ENCODE results near the gene KLF13.

KLF13 gene

GRCh38 chr15:31292391-31293015, 34.1 kb upstream of the KLF13 start:
- POLR2A ChIA-PET, result no interaction called here
- CTCF ChIA-PET, result no interaction called here
- TF ChIP-seq TARDBP (IDR thresholded peaks at IDR 0.05) (no peak), PKNOX1 (IDR thresholded peaks at IDR 0.05) (no peak), ELF4 (IDR thresholded peaks at IDR 0.05) (no peak)
- no peak for DNase-seq (ENCODE audit: extremely low spot score)

- ChIA-PET CTCF (no interaction called here), POLR2A (no interaction called here)
- no peak for DNase-seq (ENCODE audit: extremely low spot score)
- TF ChIP-seq PKNOX1 (IDR thresholded peaks at IDR 0.05), result no peak
Observed at GRCh38 chr15:31293655-31294054, 33.0 kb upstream of the KLF13 start.

GRCh38 chr15:31294067-31294466, 32.6 kb upstream of the KLF13 start:
- no peak for DNase-seq (ENCODE audit: extremely low spot score)
- ChIA-PET CTCF (no interaction called here), POLR2A (no interaction called here)
- TF ChIP-seq BHLHE40 (IDR thresholded peaks at IDR 0.05; ENCODE audit: borderline replicate concordance) (no peak), L3MBTL2 (conservative IDR thresholded peaks at IDR 0.05) (no peak), LEF1 (IDR thresholded peaks at IDR 0.05; ENCODE audit: borderline replicate concordance) (no peak), CTBP1 (IDR thresholded peaks at IDR 0.05; ENCODE audit: borderline replicate concordance) (no peak), FOXA1 (IDR thresholded peaks at IDR 0.05) (no peak), HDGF (IDR thresholded peaks at IDR 0.05; ENCODE audit: borderline replicate concordance) (no peak), PKNOX1 (IDR thresholded peaks at IDR 0.05) (no peak), ARNT (IDR thresholded peaks at IDR 0.05) (no peak), FOXM1 (IDR thresholded peaks at IDR 0.05; ENCODE audit: borderline replicate concordance) (no peak), ELF4 (IDR thresholded peaks at IDR 0.05) (no peak), FOXK2 (IDR thresholded peaks at IDR 0.05) (no peak), NFRKB (IDR thresholded peaks at IDR 0.05) (no peak), SP1 (IDR thresholded peaks at IDR 0.05) (no peak), TARDBP (IDR thresholded peaks at IDR 0.05) (no peak), ZNF384 (IDR thresholded peaks at IDR 0.05) (no peak)

- TF ChIP-seq L3MBTL2 (conservative IDR thresholded peaks at IDR 0.05), result no peak
- no peak for TF ChIP-seq ARNT (IDR thresholded peaks at IDR 0.05)
- TF ChIP-seq PKNOX1 (IDR thresholded peaks at IDR 0.05), result no peak
- no peak for TF ChIP-seq NFRKB (IDR thresholded peaks at IDR 0.05)
- TF ChIP-seq SP1 (IDR thresholded peaks at IDR 0.05), result no peak
- TF ChIP-seq ZNF384 (IDR thresholded peaks at IDR 0.05), result no peak
- no peak for TF ChIP-seq FOXM1 (IDR thresholded peaks at IDR 0.05; ENCODE audit: borderline replicate concordance)
- TF ChIP-seq CTBP1 (IDR thresholded peaks at IDR 0.05; ENCODE audit: borderline replicate concordance), result no peak
- TF ChIP-seq BHLHE40 (IDR thresholded peaks at IDR 0.05; ENCODE audit: borderline replicate concordance), result no peak
- no peak for TF ChIP-seq LEF1 (IDR thresholded peaks at IDR 0.05; ENCODE audit: borderline replicate concordance)
- no peak for TF ChIP-seq FOXA1 (IDR thresholded peaks at IDR 0.05)
- TF ChIP-seq HDGF (IDR thresholded peaks at IDR 0.05; ENCODE audit: borderline replicate concordance), result no peak
- no peak for TF ChIP-seq SUZ12 (IDR thresholded peaks at IDR 0.05)
- TF ChIP-seq TARDBP (IDR thresholded peaks at IDR 0.05), result no peak
- TF ChIP-seq ELF4 (IDR thresholded peaks at IDR 0.05), result no peak
- TF ChIP-seq FOXK2 (IDR thresholded peaks at IDR 0.05), result no peak
- no peak for DNase-seq (ENCODE audit: extremely low spot score)
- POLR2A ChIA-PET, result no interaction called here
- CTCF ChIA-PET, result no interaction called here
Observed at GRCh38 chr15:31295658-31296057, 31.0 kb upstream of the KLF13 start.

GRCh38 chr15:31296219-31296645, 30.4 kb upstream of the KLF13 start:
- ChIA-PET POLR2A (no interaction called here), CTCF (no interaction called here)
- TF ChIP-seq HDGF (IDR thresholded peaks at IDR 0.05; ENCODE audit: borderline replicate concordance) (no peak), LEF1 (IDR thresholded peaks at IDR 0.05; ENCODE audit: borderline replicate concordance) (no peak), TARDBP (IDR thresholded peaks at IDR 0.05) (no peak), SUZ12 (IDR thresholded peaks at IDR 0.05) (no peak), ELF4 (IDR thresholded peaks at IDR 0.05) (no peak), NFRKB (IDR thresholded peaks at IDR 0.05) (no peak), PKNOX1 (IDR thresholded peaks at IDR 0.05) (no peak), L3MBTL2 (conservative IDR thresholded peaks at IDR 0.05) (no peak), FOXA1 (IDR thresholded peaks at IDR 0.05) (no peak), CTBP1 (IDR thresholded peaks at IDR 0.05; ENCODE audit: borderline replicate concordance) (no peak), SP1 (IDR thresholded peaks at IDR 0.05) (no peak), ZNF384 (IDR thresholded peaks at IDR 0.05) (no peak), FOXM1 (IDR thresholded peaks at IDR 0.05; ENCODE audit: borderline replicate concordance) (no peak), BHLHE40 (IDR thresholded peaks at IDR 0.05; ENCODE audit: borderline replicate concordance) (no peak), ARNT (IDR thresholded peaks at IDR 0.05) (no peak), FOXK2 (IDR thresholded peaks at IDR 0.05) (no peak)
- DNase-seq (ENCODE audit: extremely low spot score), result no peak
